NCI-H748 treated with DMSO at 0.1 percent for 48 hours (cell line): ENCODE results near the gene TANC1.

Experiments
- DNase-seq: peaks from one replicate; lab custom pipeline; 2025; lab: John Stamatoyannopoulos, UW

The TANC1 gene

GRCh38 chr2:159225025-159226016 is 256.9 kb downstream of the TANC1 start:
- DNase-seq, result peak; percentile 64

- no peak for DNase-seq
Observed at GRCh38 chr2:159226059-159226461, 257.6 kb downstream of the TANC1 start.

- DNase-seq, result peak; percentile 84
Observed at GRCh38 chr2:159226608-159227385, 258.4 kb downstream of the TANC1 start.

GRCh38 chr2:159227467-159227866 is 259.0 kb downstream of the TANC1 start:
- DNase-seq, result no peak

- no peak for DNase-seq
Observed at GRCh38 chr2:159228081-159228581, 259.7 kb downstream of the TANC1 start.

GRCh38 chr2:159229476-159230144 is 261.2 kb downstream of the TANC1 start:
- DNase-seq, result no peak

GRCh38 chr2:159230145-159230877 is 261.9 kb downstream of the TANC1 start:
- DNase-seq, result no peak

- no peak for DNase-seq
Observed at GRCh38 chr2:159232456-159233170, 264.2 kb downstream of the TANC1 start.

- DNase-seq, result no peak
Observed at GRCh38 chr2:159234868-159235267, 266.4 kb downstream of the TANC1 start.

GRCh38 chr2:159243529-159243928 is 275.1 kb downstream of the TANC1 start:
- no peak for DNase-seq

- no peak for DNase-seq
Observed at GRCh38 chr2:159246325-159246988, 278.0 kb downstream of the TANC1 start.

GRCh38 chr2:159249990-159250715 is 281.7 kb downstream of the TANC1 start:
- DNase-seq, result no peak

GRCh38 chr2:159251296-159252173 is 283.1 kb downstream of the TANC1 start:
- DNase-seq, result no peak

GRCh38 chr2:159252905-159253304 is 284.5 kb downstream of the TANC1 start:
- no peak for DNase-seq

GRCh38 chr2:159256159-159256558 is 287.7 kb downstream of the TANC1 start:
- no peak for DNase-seq

- DNase-seq, result no peak
Observed at GRCh38 chr2:159262226-159262625, 293.8 kb downstream of the TANC1 start.

GRCh38 chr2:159262904-159263303 is 294.5 kb downstream of the TANC1 start:
- DNase-seq, result no peak

GRCh38 chr2:159265171-159265576 is 296.7 kb downstream of the TANC1 start:
- DNase-seq, result no peak
